ENCODE results near the gene SAXO1.

The SAXO1 gene

GRCh38 chr9:18893046-18893445 is 140.0 kb downstream of the SAXO1 start:
- Histone ChIP-seq H3K27ac (ENCODE audit: low read depth, low read length) (no peak overlapping the region), H3K9ac (ENCODE audit: low read length) (no peak overlapping the region), H3K4me3 (ENCODE audit: low read depth, low read length) (no peak overlapping the region), H3K9me3 (ENCODE audit: control insufficient read depth, insufficient read depth, low read depth, low read length) (peaks cover 29% of the 10 kb centered on the region), H3K36me3 (ENCODE audit: control insufficient read depth, insufficient read depth, low read length) (no peaks in the 10 kb centered on the region), H3K4me1 (ENCODE audit: control insufficient read depth, insufficient read depth, low read length) (peaks cover 6% of the 10 kb centered on the region; the same call in 1 of the 2 replicates), H3K27me3 (ENCODE audit: control insufficient read depth, insufficient read depth, low read length) (no peaks in the 10 kb centered on the region)

GRCh38 chr9:18891946-18892670 is 140.9 kb downstream of the SAXO1 start:
- Histone ChIP-seq H3K27me3 (ENCODE audit: control insufficient read depth, insufficient read depth, low read length) (no peaks in the 10 kb centered on the region), H3K4me1 (ENCODE audit: control insufficient read depth, insufficient read depth, low read length) (peaks cover 6% of the 10 kb centered on the region; the same call in 1 of the 2 replicates), H3K27ac (ENCODE audit: low read depth, low read length) (no peak overlapping the region), H3K36me3 (ENCODE audit: control insufficient read depth, insufficient read depth, low read length) (no peaks in the 10 kb centered on the region), H3K4me3 (ENCODE audit: low read depth, low read length) (no peak overlapping the region), H3K9ac (ENCODE audit: low read length) (no peak overlapping the region), H3K9me3 (ENCODE audit: control insufficient read depth, insufficient read depth, low read depth, low read length) (peaks cover 25% of the 10 kb centered on the region)

GRCh38 chr9:18890372-18890771 is 142.6 kb downstream of the SAXO1 start:
- H3K27me3 ChIP-seq (ENCODE audit: control insufficient read depth, insufficient read depth, low read length), result no peaks in the 10 kb centered on the region
- H3K4me1 ChIP-seq (ENCODE audit: control insufficient read depth, insufficient read depth, low read length), result peaks cover 6% of the 10 kb centered on the region; the same call in 1 of the 2 replicates
- H3K27ac ChIP-seq (ENCODE audit: low read depth, low read length), result no peak overlapping the region
- peaks cover 7% of the 10 kb centered on the region; the same call in 1 of the 2 replicates for H3K9me3 ChIP-seq (ENCODE audit: control insufficient read depth, insufficient read depth, low read depth, low read length)
- H3K36me3 ChIP-seq (ENCODE audit: control insufficient read depth, insufficient read depth, low read length), result no peaks in the 10 kb centered on the region
- no peak overlapping the region for H3K9ac ChIP-seq (ENCODE audit: low read length)
- H3K4me3 ChIP-seq (ENCODE audit: low read depth, low read length), result no peak overlapping the region

- Histone ChIP-seq H3K4me3 (ENCODE audit: low read depth, low read length) (no peak overlapping the region), H3K4me1 (ENCODE audit: control insufficient read depth, insufficient read depth, low read length) (peaks cover 6% of the 10 kb centered on the region; the same call in 1 of the 2 replicates), H3K36me3 (ENCODE audit: control insufficient read depth, insufficient read depth, low read length) (no peaks in the 10 kb centered on the region), H3K27me3 (ENCODE audit: control insufficient read depth, insufficient read depth, low read length) (no peaks in the 10 kb centered on the region), H3K9me3 (ENCODE audit: control insufficient read depth, insufficient read depth, low read depth, low read length) (no peaks in the 10 kb centered on the region), H3K27ac (ENCODE audit: low read depth, low read length) (no peak overlapping the region), H3K9ac (ENCODE audit: low read length) (no peak overlapping the region)
These were observed 143.5 kb downstream of the SAXO1 start for GRCh38 chr9:18889550-18889949.

GRCh38 chr9:18888290-18888689 is 144.7 kb downstream of the SAXO1 start:
- no peaks in the 10 kb centered on the region for H3K36me3 ChIP-seq (ENCODE audit: control insufficient read depth, insufficient read depth, low read length)
- no peak overlapping the region for H3K27ac ChIP-seq (ENCODE audit: low read depth, low read length)
- no peak overlapping the region for H3K9ac ChIP-seq (ENCODE audit: low read length)
- no peaks in the 10 kb centered on the region for H3K27me3 ChIP-seq (ENCODE audit: control insufficient read depth, insufficient read depth, low read length)
- H3K4me3 ChIP-seq (ENCODE audit: low read depth, low read length), result no peak overlapping the region
- H3K9me3 ChIP-seq (ENCODE audit: control insufficient read depth, insufficient read depth, low read depth, low read length), result peaks cover 4% of the 10 kb centered on the region
- peaks cover 6% of the 10 kb centered on the region; the same call in 1 of the 2 replicates for H3K4me1 ChIP-seq (ENCODE audit: control insufficient read depth, insufficient read depth, low read length)

- peaks cover 7% of the 10 kb centered on the region for H3K9me3 ChIP-seq (ENCODE audit: control insufficient read depth, insufficient read depth, low read depth, low read length)
- no peak overlapping the region for H3K4me3 ChIP-seq (ENCODE audit: low read depth, low read length)
- no peak overlapping the region for H3K27ac ChIP-seq (ENCODE audit: low read depth, low read length)
- H3K4me1 ChIP-seq (ENCODE audit: control insufficient read depth, insufficient read depth, low read length), result peaks cover 6% of the 10 kb centered on the region; the same call in 1 of the 2 replicates
- H3K27me3 ChIP-seq (ENCODE audit: control insufficient read depth, insufficient read depth, low read length), result no peaks in the 10 kb centered on the region
- no peaks in the 10 kb centered on the region for H3K36me3 ChIP-seq (ENCODE audit: control insufficient read depth, insufficient read depth, low read length)
- no peak overlapping the region for H3K9ac ChIP-seq (ENCODE audit: low read length)
These were observed 145.5 kb downstream of the SAXO1 start for GRCh38 chr9:18887546-18887945.

- Histone ChIP-seq H3K4me1 (ENCODE audit: control insufficient read depth, insufficient read depth, low read length) (no peaks in the 10 kb centered on the region), H3K4me3 (ENCODE audit: low read depth, low read length) (no peak overlapping the region), H3K36me3 (ENCODE audit: control insufficient read depth, insufficient read depth, low read length) (no peaks in the 10 kb centered on the region)
These were observed 151.3 kb downstream of the SAXO1 start for GRCh38 chr9:18881758-18882157.

GRCh38 chr9:18877984-18878383 is 155.0 kb downstream of the SAXO1 start:
- no peak overlapping the region for H3K27ac ChIP-seq (ENCODE audit: low read depth, low read length)
- H3K4me3 ChIP-seq (ENCODE audit: low read depth, low read length), result no peak overlapping the region
- H3K27me3 ChIP-seq (ENCODE audit: control insufficient read depth, insufficient read depth, low read length), result no peaks in the 10 kb centered on the region
- H3K9me3 ChIP-seq (ENCODE audit: control insufficient read depth, insufficient read depth, low read depth, low read length), result peaks cover under 1% of the 10 kb centered on the region; the same call in 1 of the 2 replicates
- no peak overlapping the region for H3K9ac ChIP-seq (ENCODE audit: low read length)
- no peaks in the 10 kb centered on the region for H3K4me1 ChIP-seq (ENCODE audit: control insufficient read depth, insufficient read depth, low read length)
- no peaks in the 10 kb centered on the region for H3K36me3 ChIP-seq (ENCODE audit: control insufficient read depth, insufficient read depth, low read length)

More at GRCh38 chr9:18881758-18882157, 151.3 kb downstream of the SAXO1 start:
- Histone ChIP-seq H3K9ac (ENCODE audit: low read length) (no peak overlapping the region), H3K27me3 (ENCODE audit: control insufficient read depth, insufficient read depth, low read length) (no peaks in the 10 kb centered on the region), H3K9me3 (ENCODE audit: control insufficient read depth, insufficient read depth, low read depth, low read length) (peaks cover 7% of the 10 kb centered on the region), H3K27ac (ENCODE audit: low read depth, low read length) (no peak overlapping the region)

Data from HUES6 (cell line).